Neural progenitor cell (in vitro differentiated cells): ENCODE measurements around the gene VWC2L.

ENCODE experiments used
- EZH2 ChIP-seq: fragments of 200-600 bp; sonication (generic); IDR thresholded peaks from 2 replicates; pipeline ENCODE4 v1.6.1; 2017; ENCODE audit warnings: antibody characterized with exemption, mild to moderate bottlenecking, moderate library complexity
- TF ChIP-seq, protein P1 (sequence below): fragments of 200-600 bp; sonication (generic); IDR thresholded peaks from 2 replicates; pipeline ENCODE4 v1.5.1; 2017; ENCODE audit warnings: antibody characterized with exemption, mild to moderate bottlenecking

DNA sequence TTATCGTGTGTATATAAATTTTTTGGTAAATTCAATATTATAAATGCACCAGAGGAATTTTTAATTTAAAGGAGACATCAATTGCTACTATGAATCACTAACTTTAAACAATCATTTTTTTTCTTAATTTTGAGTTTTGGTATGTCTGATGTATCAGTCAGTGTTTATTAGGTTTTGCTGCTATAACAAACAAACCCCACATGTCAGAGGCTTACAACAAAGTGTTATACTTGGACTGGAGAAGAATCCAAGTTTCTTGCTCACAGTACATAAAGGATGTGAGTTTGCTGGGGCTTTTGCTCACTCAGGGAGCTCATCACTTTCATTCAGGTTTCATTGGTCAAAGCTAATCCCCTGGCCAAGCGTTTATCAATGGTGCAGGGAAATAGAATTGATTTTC, 81.8 kb downstream of the VWC2L start:
- TF ChIP-seq, protein P1, sequence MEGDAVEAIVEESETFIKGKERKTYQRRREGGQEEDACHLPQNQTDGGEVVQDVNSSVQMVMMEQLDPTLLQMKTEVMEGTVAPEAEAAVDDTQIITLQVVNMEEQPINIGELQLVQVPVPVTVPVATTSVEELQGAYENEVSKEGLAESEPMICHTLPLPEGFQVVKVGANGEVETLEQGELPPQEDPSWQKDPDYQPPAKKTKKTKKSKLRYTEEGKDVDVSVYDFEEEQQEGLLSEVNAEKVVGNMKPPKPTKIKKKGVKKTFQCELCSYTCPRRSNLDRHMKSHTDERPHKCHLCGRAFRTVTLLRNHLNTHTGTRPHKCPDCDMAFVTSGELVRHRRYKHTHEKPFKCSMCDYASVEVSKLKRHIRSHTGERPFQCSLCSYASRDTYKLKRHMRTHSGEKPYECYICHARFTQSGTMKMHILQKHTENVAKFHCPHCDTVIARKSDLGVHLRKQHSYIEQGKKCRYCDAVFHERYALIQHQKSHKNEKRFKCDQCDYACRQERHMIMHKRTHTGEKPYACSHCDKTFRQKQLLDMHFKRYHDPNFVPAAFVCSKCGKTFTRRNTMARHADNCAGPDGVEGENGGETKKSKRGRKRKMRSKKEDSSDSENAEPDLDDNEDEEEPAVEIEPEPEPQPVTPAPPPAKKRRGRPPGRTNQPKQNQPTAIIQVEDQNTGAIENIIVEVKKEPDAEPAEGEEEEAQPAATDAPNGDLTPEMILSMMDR = no peak
- no peak for TF ChIP-seq EZH2
